ENCODE measurements around the gene OR56A3.

GRCh38 chr11:5931061-5931460 is 11.0 kb upstream of the OR56A3 start:
- TF ChIP-seq CTCF (IDR thresholded peaks at IDR 0.05 in 2 of 3, conservative IDR thresholded peaks at IDR 0.05 in 1 of 3; ENCODE audit: borderline replicate concordance in 1 of 3, insufficient read depth in 1 of 3, low read depth in 2 of 3, low read length in 2 of 3) (no peak), SIN3A (IDR thresholded peaks at IDR 0.05; ENCODE audit: low read depth) (no peak), EZH2 (IDR thresholded peaks at IDR 0.05) (no peak), ZBTB33 (IDR thresholded peaks at IDR 0.05; ENCODE audit: extremely low read depth, insufficient replicate concordance, low read length) (no peak), ZNF274 (IDR thresholded peaks at IDR 0.05; ENCODE audit: low read depth, low read length) (no peak), ZFX (IDR thresholded peaks at IDR 0.05) (no peak), YY1 (IDR thresholded peaks at IDR 0.05; ENCODE audit: extremely low read depth, insufficient replicate concordance, low read depth, low read length) (no peak), REST (IDR thresholded peaks at IDR 0.05; ENCODE audit: low read depth) (no peak), EZH2phosphoT487 (IDR thresholded peaks at IDR 0.05; ENCODE audit: borderline replicate concordance) (no peak)
